Chondrocyte (in vitro differentiated cells): ENCODE results near the gene PDE11A. TPM values are rescaled to one million over a fixed set of nuclear protein-coding genes. Genes with fewer than 3 reads are reported as not detected.

Source experiments
- DNase-seq: peaks from one replicate; pipeline ENCODE4 v3.0.0; 2021; ENCODE audit warnings: mixed read lengths, low spot score
- H3K27ac Mint-ChIP-seq: one replicate; pipeline ENCODE4 v1.8.0; 2021; ENCODE audit warnings: mild to moderate bottlenecking, moderate library complexity, mixed read lengths; ENCODE audit not compliant: unreplicated experiment
- H3K27me3 Mint-ChIP-seq: 2 replicates; pipeline ENCODE4 v1.8.0; 2021; ENCODE audit warnings: low read depth, mixed read lengths
- H3K36me3 Mint-ChIP-seq: 2 replicates; pipeline ENCODE4 v1.8.0; 2021; ENCODE audit warnings: low read depth, mixed read lengths
- H3K4me1 Mint-ChIP-seq: 2 replicates; pipeline ENCODE4 v1.8.0; 2021; ENCODE audit warnings: low read depth, mild to moderate bottlenecking, mixed read lengths
- H3K4me3 Mint-ChIP-seq: one replicate; pipeline ENCODE4 v1.8.0; 2021; ENCODE audit warnings: mild to moderate bottlenecking, moderate library complexity, mixed read lengths; ENCODE audit not compliant: unreplicated experiment
- H3K9me3 Mint-ChIP-seq: 2 replicates; pipeline ENCODE4 v1.8.0; 2021; ENCODE audit warnings: low read depth, mixed read lengths
- total RNA-seq: library from RNA; stranded (reverse); gene quantifications from 3 replicates; pipeline ENCODE4 v1.2.1, GENCODE V29; 2021
- TF ChIP-seq, protein P1 (sequence below): fragments of 200-600 bp; sonication (generic); IDR thresholded peaks from 2 replicates; pipeline ENCODE4 v1.5.0; 2021; ENCODE audit warnings: antibody characterized with exemption, mild to moderate bottlenecking, moderate library complexity

The PDE11A gene
- total RNA-seq, 1 donor from 2014 or later = 2.1 TPM

GRCh38 chr2:177887722-177888121 lies 184.9 kb downstream of the PDE11A start:
- Mint-ChIP-seq H3K9me3 (peaks cover 3% of the 10 kb centered on the region), H3K27me3 (peaks cover 14% of the 10 kb centered on the region), H3K4me3 (no peak overlapping the region), H3K4me1 (no peaks in the 10 kb centered on the region), H3K36me3 (no peaks in the 10 kb centered on the region), H3K27ac (no peak overlapping the region)
- TF ChIP-seq, protein P1, sequence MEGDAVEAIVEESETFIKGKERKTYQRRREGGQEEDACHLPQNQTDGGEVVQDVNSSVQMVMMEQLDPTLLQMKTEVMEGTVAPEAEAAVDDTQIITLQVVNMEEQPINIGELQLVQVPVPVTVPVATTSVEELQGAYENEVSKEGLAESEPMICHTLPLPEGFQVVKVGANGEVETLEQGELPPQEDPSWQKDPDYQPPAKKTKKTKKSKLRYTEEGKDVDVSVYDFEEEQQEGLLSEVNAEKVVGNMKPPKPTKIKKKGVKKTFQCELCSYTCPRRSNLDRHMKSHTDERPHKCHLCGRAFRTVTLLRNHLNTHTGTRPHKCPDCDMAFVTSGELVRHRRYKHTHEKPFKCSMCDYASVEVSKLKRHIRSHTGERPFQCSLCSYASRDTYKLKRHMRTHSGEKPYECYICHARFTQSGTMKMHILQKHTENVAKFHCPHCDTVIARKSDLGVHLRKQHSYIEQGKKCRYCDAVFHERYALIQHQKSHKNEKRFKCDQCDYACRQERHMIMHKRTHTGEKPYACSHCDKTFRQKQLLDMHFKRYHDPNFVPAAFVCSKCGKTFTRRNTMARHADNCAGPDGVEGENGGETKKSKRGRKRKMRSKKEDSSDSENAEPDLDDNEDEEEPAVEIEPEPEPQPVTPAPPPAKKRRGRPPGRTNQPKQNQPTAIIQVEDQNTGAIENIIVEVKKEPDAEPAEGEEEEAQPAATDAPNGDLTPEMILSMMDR = no peak
- no peak for DNase-seq

GRCh38 chr2:177886824-177887223 lies 185.8 kb downstream of the PDE11A start:
- H3K4me1 Mint-ChIP-seq = no peaks in the 10 kb centered on the region
- peaks cover 2% of the 10 kb centered on the region for H3K9me3 Mint-ChIP-seq
- no peaks in the 10 kb centered on the region for H3K36me3 Mint-ChIP-seq
- no peak overlapping the region for H3K4me3 Mint-ChIP-seq
- peaks cover 14% of the 10 kb centered on the region for H3K27me3 Mint-ChIP-seq
- no peak for DNase-seq
- TF ChIP-seq, protein P1 = no peak
- H3K27ac Mint-ChIP-seq = no peak overlapping the region

GRCh38 chr2:177885828-177886466 lies 186.6 kb downstream of the PDE11A start:
- H3K27me3 Mint-ChIP-seq = peaks cover 12% of the 10 kb centered on the region
- no peaks in the 10 kb centered on the region for H3K9me3 Mint-ChIP-seq
- TF ChIP-seq, protein P1 = no peak
- no peaks in the 10 kb centered on the region for H3K4me1 Mint-ChIP-seq
- H3K4me3 Mint-ChIP-seq = no peak overlapping the region
- H3K36me3 Mint-ChIP-seq = no peaks in the 10 kb centered on the region
- no peak overlapping the region for H3K27ac Mint-ChIP-seq
- DNase-seq = no peak

DNA sequence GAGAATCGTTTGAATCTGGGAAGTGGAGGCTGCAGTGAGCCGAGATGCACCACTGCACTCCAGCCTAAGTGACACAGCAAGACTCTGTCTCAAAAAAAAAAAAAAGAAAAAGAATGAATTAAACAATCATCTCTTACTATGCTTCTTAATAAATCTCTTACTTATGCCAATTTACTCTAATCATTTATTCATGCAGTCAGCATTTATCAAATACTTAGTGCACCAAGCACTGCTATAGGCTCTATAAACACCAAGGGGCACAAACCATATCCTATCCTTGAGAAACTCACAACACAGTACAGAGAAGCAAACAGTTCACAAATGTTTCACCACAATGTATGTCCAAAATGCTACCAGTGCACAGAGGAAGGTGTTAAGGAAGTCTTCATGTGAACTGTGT lies 189.4 kb downstream of the PDE11A start:
- H3K36me3 Mint-ChIP-seq = no peaks in the 10 kb centered on the region
- H3K4me1 Mint-ChIP-seq = peaks cover 4% of the 10 kb centered on the region
- no peak for DNase-seq
- H3K27ac Mint-ChIP-seq = no peak overlapping the region
- peaks cover 4% of the 10 kb centered on the region for H3K9me3 Mint-ChIP-seq
- no peak overlapping the region for H3K4me3 Mint-ChIP-seq
- peaks cover 12% of the 10 kb centered on the region for H3K27me3 Mint-ChIP-seq
- TF ChIP-seq, protein P1 = no peak

DNA sequence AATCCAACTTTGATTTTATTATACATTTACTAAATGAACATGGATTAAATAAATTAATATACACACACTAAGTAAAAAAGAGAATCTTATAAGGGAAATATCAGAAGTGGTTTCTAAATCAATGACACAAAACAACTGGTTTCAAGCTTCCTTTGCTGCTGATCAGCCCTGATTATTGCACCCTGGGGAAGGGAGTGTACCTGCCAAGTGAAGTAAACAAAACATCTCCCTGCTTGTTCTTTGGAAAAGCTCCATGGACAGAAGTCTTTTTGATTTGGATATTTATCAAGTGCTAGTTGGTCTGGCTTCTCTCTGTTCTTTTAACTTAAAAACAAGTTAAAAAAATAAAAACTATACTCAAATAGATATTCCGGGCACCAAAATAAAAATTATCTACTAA lies 190.1 kb downstream of the PDE11A start:
- Mint-ChIP-seq H3K27ac (no peak overlapping the region), H3K36me3 (no peaks in the 10 kb centered on the region), H3K27me3 (peaks cover 12% of the 10 kb centered on the region), H3K4me3 (no peak overlapping the region), H3K9me3 (peaks cover 4% of the 10 kb centered on the region), H3K4me1 (peaks cover 4% of the 10 kb centered on the region)
- DNase-seq = no peak
- TF ChIP-seq, protein P1 = no peak
